Germinal center (tissue), 1 donor: Measurements from ENCODE around the gene ZNF70.

Source experiments
- DNase-seq: peaks from one replicate; pipeline ENCODE4 v3.0.0; 2012; ENCODE audit warnings: mixed read lengths, low spot score

ZNF70 gene

DNA sequence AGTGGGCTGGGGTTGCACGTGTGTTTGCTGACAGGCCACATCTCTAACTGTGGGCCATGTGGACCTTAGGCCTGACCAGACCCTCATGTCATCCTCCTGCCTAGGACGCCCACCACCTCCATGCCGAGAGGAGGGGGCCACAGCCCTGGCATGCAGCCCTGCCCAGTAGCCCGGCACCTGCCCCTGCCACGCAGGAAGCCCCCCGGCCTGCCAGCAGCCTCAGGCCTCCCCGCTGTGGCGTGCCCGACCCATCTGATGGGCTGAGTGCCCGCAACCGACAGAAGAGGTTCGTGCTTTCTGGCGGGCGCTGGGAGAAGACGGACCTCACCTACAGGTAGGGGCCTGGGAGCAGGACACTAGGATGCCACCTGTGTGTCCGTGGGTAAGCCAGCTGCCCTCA is 28.2 kb upstream of the ZNF70 start:
- DNase-seq = no peak

DNA sequence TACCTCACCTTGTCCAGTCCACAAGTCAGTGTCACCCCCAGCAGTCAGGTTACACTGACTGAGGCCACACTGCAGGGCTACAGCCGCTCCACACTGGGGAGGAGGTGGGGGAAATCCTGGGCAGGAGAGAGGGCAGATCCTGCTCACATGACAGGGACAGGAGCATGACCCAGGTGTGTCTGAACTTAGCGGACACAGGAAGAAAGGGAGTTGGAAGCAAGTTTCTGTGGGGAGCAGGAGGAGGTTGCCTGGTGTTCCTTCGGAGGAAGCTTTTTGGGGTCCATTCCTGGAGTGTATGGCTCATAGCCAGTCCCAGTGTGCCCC is 27.6 kb upstream of the ZNF70 start:
- no peak for DNase-seq

DNA sequence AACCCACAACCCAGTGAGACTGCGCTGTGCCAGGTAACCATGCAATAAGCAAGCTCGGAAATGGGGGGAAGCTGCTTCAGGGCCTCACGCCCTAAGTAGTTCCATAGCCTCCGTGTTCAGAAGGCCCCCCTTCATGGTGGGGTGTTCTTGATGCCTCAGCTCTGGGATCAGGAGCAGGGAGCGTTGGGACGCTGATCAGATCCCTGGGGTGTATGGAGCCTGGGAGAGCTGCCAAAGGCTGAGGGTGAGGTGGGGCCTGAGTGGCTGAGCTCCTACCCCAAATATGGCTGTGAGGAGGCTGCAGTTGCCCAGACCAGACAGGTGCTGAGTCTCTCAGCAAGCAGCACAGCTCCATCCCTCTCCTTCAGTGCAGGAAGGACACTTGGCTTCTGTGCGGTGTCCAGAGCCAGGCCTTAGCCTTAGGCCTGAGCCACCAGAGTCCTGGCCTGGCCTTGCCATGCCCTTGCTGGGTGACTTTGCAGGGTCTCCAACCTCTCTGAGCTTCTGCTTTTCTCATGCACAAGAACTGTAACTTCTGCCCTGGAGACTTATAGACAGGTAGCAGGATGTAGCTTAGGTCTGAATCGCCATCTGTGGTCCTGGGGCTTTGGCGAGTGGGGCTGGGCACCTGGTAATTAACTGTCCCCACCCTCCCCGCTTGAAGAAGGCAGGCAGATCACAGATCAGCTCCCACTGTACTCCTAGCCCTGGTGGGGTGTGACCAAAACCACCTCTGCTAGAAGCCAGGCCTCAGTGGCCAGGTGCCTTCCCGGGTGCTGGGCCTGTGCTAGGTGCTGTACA is 27.1 kb upstream of the ZNF70 start:
- DNase-seq = no peak

DNA sequence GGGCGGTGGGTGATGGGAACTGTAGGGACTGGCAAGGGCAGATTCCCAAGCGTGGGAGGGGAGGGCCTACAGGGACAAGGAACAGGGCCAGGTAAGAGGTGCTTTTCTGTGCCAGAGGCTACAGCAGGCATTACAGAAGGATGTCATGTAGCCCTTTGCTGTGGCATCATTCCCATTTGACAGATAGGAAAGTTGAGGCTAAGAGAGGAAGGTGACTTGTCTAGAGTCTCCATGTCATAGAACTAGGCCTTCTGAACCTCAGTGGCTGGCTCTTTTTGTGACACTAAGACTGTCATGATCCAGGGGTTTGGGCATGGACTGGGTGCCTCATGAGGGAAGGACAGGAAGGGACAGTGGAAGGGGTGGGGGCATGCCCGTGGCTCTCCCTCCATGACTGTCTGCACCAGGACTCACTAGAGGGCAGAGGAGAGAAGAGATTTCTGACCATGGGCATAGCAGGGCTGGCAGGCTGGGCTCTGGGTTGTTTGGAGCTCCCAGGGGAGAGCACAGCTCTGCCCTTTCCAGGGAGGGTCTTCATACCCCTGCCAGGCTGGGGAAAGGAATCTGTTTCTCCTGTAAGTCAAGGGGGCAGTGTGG is 25.0 kb upstream of the ZNF70 start:
- no peak for DNase-seq

DNA sequence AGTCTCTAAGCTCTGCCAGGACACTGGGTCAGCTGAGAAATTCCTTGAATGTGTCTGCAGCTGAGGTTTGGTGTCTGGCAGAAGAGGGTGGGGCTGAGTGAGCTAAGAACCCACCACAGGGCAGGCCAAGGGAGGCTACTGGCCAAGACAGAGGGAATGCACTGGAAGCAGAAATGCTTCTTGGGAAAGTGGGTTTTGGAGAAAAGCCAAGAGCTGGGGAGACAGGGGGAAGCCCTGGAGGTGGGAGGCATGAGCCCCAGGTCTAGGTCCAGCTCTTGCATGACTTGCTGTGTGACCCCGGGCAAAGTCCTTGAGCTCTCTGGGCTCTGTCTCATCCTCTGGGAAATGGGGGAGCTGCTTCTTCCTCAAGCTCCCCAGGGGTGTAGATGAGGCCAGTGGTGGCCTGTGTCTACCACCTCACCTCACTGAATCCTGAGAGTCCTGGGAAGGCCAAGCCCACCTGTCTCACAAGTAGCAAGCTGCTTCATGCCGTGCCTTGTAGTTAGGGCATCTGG is 24.1 kb upstream of the ZNF70 start:
- DNase-seq = no peak

DNA sequence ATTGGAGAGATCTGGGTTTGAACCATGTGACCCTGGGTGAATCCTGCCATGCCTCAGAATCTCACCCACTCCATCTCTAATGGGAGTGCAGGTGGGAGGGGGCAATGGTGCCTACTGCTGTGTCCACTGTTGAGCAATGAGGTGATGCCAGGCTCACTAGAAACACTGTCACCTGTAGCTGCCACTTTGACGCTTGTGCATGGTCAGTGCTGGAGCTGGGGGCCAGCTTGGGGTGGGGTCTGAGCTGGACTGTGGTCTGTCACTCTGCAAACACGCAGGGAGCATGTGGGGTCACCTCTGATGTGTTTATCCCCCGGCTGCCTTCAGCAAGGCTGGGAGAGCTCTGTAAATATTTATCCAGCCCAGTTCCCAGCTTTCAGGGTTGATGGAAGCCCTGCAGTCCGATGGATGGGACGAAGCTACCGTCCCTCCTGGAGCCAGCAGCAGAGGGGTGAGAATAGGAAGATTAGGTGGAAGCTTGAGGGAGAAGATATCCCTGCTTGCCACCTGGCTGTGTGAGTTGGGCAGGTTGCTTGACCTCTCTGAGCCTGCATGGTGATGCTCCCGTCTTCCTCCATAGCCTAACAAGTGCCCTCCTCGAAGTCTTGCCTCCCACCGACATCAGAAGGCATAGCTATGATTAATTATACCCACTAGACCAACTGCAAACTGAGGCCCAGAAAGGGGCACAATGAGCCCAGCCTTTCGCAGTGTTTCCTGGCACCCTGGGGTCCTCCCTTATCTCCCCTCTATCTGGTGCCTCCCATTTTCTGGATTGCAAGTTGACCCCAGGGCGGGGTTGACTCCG is 23.4 kb upstream of the ZNF70 start:
- no peak for DNase-seq

DNA sequence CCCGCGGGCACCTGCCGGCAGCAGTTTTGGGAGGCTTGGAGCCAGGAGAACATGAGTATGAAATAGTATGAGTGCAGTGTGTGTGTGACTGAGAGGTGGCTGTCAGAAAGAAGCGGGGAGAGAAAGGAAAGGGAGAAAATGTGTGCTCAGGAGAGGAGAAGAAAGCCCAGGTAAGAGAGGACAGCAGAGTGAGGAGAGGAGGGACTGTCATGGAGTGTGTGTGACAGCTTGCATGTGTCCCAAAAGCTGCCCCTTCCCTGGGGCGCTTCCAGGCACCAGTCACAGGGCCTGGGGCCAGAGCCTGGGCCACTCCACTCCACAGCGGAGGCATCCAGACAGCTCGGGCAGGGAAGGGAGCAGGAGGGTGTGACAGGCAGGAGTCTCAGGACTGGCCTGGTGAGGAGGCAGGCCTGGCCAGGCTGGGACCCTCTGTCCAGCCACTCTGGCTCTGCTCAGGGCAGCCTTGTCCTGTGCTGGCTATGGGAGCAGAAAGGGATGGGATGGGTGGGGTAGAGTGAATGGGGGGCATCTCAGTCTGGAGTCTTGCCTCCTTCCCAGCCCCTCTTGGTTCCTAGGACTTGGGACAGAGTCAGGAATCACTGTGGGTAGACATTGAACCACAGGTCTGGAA is 22.7 kb upstream of the ZNF70 start:
- DNase-seq = no peak

DNA sequence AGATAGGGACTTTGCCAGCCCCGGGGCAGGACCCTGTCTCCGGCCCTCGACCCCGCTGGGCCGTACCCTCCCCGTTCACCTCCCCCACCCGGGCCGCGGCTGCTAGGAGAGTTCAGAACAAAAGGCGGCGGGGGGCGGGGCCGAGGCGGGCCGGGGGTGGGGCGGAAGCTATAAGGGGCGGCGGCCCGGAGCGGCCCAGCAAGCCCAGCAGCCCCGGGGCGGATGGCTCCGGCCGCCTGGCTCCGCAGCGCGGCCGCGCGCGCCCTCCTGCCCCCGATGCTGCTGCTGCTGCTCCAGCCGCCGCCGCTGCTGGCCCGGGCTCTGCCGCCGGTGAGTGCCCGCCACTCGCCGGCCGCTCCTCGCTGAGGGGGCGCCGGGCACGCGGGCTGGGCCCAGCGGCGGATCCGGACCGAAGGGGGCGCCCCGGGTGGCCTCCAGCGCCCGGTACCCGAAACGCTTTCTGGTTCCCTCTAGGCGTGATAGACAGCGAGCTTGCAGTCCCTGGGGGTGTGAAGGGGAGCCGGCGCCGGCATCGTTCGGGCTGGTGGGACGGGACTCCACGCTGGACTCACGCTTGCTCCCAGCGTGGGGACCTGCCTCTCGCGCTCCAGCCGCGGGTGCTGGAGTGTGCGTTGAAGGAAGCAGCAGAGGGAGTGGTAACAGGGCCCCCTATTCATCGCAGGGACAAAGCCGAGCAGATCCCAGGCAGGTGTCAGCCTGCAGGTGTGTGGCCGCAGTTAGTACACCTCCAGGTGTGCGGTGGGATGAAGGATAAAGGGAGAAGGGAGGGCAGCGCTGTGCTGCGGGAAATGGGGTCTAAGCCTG is 21.9 kb upstream of the ZNF70 start, which contains the start of gene MMP11:
MMP11 (plus strand) TSS at position 201 of the 825 bp plus-strand sequence; CDS start at position 223, 22 bp downstream.
- peak; percentile 75 for DNase-seq

DNA sequence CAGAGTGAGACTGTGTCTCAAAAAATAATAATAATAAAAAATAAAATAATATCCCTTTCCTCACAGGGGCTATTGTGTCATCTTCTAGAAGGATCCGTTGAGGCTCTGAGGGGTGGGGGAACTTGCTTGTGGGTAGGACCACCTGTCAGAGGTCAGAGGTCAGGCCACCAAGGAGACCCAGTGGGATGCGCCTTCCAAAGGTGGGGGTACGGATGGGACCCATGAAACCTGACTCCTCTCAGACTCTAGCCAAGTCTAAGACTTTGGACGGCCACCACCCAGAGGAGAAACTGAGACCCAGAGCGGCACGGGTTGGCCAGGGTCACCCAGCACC is 21.4 kb upstream of the ZNF70 start:
- no peak for DNase-seq

DNA sequence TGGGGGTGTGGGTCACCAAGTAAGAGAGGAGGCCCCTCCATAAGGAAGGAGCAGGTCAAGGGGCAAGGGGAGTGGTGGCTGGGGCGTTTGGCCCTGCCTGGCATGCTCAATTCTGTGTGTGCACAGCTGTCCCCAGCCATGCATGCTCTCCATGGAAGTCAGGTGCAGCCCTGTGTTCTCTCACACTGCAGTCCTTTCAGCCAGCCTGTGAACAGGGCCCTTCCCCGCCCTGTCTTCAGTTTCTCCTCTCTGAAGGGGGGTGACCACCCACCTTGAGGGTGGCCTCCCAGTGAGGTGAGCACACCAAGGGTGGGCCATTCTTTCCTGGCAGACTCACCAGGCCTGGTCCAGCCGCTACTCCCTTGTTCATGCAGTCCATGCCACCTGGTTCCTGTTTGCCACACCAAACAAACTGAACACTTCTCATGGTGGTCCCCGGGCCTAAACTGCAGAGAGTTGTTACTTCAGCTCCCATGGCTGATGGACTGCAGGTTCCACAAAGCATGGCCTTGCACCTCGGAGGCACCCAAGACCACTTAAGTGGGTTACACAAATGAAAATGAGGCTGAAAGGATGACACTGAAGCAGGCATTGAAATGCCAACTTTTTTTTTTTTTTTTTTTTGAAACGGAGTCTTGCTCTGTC is 18.5 kb upstream of the ZNF70 start:
- DNase-seq = no peak

DNA sequence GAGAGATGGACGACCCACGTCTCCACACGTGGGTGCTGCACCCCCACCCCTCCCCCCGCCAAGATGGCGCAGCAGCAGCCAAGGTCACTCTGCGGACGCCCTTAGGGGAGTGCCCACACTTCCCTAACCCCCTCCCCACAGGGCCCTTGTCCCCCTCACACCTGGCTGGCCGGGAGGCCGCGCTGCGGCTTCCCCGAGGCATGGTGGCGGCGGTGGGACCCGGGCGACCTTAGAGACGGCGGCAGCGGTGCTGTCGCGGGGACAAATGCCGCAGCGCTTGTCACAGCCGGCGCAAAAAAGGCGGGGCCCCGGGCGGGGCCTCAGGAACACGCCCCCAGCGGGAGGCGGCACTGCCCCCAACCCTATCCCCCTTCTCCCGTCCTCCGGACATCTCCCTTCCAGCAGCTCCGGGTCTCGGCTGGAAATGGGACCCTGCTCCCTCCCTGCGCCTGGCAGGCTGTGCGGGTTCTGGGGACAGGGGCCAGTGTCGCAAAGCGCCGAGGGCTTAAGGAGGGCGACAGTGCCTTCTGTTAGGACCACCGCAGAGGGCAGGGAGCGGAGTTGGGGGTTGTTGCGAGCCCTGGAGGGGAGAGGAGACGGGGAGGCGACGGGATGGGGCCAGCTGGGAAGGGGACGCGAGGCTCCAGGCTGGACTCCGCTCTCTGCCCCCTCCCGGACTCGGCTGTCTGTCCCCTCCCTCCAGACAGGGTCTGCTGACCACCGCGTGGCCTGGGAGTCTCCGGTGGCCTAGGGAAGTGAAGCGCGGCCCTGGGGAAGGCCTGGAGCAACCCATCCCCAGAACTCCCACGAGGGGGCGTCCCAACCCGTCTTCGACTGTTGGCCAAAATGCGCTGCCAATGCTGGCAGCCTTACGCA is 17.0 kb upstream of the ZNF70 start, which contains the start of gene CHCHD10:
CHCHD10 (minus strand) TSS at position 300 of the 876 bp plus-strand sequence; CDS start at position 202, 98 bp downstream.
- DNase-seq = peak; percentile 84

DNA sequence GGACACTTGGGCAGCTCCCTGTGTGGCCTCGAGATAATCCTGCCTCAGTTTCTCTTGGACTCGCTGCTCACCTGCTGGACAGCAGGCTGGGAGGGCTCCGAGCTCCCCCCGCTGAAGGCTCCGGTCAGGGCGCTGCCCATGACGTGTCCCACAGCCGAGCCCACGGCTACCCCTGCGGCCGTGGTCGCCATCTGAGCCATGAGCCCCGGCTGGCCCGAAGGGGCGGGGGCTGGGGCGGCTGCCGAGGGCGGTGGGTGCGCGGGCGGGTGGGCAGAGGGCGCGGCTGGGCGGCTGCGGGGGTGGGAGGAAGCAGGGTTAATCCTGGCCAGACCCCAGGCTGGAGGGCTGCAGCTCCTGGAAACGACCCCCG is 16.4 kb upstream of the ZNF70 start:
- no peak for DNase-seq

DNA sequence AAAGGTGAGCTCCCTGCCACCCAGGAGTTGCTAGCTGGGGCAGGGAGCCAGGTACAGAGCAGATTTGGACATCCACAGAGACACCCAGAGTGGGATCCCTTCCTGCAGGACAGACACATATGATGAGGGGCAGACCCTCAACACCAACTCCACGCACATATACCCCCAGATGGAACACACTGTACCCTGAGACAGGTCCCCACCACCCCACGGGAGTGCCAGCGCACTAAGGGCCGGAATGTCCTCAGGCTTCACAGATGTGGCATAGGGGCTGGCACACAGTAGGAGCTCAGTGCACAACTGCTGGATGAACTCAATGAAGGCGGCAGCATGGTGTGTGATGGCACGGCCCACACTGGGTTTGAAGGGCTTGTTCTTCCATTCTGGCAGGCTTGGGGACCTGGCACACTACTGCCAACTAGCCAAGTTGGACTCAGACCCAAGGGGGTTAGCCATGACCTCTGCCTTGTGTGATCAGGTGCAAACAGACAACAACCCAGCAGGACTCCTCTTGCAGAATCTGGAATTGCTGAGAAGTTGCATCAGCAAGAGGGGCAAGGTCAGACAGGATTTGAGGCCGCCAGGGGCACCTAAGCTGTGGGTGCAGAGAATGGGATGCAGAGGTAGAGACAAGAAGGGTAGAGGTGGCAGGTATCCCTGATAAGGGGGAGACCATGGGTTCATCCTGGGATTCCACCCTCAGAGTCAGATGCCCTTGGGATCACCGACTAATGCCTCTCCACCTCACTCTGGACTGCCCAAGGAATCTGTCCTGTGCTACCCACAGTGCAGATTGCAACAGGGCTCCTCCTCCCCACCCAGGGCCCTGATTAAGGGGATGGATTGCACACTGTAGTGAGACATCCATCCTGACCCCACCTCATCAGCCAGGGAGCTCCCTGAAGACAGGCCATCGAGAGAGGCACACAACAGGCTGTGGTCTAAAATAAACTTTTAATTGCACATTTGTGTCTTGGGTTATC is 14.3 kb upstream of the ZNF70 start:
- no peak for DNase-seq

DNA sequence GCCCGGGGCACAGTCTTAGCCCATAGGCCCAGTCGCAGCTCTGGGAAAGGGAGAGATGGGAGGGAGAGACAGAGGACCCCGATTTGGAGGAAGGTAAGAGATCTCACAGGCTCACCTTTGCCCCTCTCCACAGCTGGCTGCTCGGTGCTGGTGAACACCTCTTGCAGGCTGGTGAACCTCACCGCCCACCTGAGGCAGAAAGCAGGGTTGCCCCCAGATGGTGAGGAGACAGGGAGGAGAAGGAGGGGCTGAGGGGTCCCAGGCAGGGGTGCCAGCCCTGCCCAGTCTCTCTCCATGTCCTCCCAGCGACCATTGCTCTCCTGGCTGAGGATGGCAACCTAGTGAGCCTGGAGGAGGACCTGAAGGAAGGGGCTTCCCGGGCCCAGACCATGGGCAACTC is 13.0 kb upstream of the ZNF70 start:
- no peak for DNase-seq

DNA sequence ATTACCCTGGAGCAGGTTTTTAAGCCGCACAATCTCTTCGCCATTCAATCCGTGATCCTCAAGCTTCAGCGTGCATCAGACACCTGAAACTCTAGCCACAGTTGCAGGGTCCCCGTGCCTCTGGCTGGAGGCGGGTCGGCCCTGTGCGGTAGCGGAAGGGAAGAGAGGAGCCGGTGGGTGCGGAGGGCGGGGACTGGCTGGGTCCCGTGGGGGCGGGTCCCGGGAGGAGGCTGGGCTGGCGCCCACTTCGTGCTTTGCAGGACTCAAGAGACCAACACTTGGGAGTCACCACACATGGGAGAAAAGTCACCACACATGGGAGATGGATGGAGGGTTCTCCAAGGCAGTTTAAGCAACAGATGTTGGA is 12.7 kb upstream of the ZNF70 start:
- DNase-seq = peak; percentile 61

DNA sequence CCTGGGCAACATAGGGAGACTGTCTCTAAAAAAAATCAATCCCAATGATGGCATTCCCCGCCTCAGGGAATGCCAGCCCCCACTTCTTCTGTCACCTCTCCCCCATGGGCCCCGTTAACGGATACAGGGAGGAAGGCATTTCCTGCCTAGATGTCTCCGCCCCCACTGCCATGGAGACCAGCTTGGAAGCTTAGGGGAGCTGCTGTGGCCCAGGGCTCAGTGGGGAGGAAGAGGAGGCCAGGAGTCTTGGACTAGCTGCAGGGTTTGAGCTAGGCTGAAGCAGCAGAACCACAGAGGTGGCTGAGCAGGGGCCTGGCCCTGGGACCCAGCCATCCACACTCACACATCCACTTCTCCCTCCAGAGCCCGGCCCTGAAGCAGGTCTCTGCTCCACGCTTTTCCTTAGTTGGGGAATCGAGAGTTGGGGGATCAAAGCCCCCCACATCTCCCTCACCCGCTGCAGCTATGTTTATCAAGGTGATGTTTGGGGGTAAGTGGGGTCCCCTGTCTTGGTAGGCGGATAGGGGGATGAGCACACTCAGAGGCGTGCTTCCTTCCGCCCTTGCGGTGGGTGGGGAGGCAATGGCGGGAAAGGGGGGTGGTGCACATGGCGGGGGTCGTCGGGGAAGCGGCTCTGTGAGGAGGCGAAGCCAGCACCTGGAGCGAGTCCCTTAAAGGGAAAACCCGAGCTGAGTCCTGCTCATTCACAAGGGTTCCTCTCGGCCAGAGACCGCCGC is 12.1 kb upstream of the ZNF70 start, which contains the start of gene C22orf15:
C22orf15 (plus strand) TSS at position 149 of the 737 bp plus-strand sequence; CDS start at position 466, 317 bp downstream.
- DNase-seq = no peak

DNA sequence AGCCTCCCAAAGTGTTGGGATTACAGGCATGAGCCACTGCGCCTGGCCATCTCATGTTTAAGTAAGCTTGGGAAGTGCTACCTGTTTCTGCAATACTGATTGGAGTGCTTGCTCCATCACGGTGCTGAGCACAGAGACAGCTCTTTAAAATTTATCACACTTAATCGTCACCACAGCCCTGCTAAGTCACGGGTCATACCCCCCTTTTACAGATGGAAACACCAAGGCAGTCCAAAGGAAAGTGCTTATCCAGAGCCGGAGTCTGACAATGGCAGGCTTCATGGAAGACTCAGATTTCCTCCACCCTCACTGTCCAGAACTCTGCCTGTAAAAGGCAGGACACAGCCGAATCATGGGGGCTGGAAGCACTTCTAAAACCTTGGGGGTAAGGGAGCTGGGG is 9.1 kb upstream of the ZNF70 start:
- no peak for DNase-seq

DNA sequence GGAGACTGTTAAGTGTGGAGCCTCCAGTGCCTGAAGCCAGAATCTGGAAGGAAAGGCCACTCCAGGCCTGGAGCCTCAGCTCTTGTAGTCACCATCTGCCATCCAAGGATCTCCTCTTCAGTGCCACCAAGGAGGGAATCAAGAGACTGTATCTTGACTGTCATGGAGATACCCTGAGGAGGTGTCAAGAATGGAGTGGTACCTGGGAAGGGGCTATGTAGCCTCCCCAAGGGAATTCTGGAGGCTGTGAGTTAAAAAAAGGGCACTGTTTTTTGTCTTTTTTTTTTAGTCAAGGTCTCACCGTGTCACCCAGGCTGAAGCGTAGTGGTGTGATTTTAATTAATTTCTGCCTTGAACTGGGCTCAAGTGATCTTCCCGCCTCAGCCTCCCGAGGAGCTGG is 8.7 kb upstream of the ZNF70 start:
- DNase-seq = no peak
